Panc1 (cell line): ENCODE measurements around the gene SLC4A2. TPM values are rescaled to one million over a fixed set of nuclear protein-coding genes. Genes with fewer than 3 reads are reported as not detected.
A peak's percentile ranks its signal among the peaks of the same experiment; 100 is the strongest.

Source experiments
- ATAC-seq: fragments of 200-7000 bp; cut with Tn5 transposase; 2 replicates; pipeline ENCODE4 v1.9.1; 2020; ENCODE audit warnings: mild to moderate bottlenecking, moderate library complexity
- BruUV-seq: library from RNA; stranded (reverse); fragments of 400-500 nt; replicated peaks from 2 replicates; lab custom pipeline; 2021; lab: Mats Ljungman, UMichigan
- CTCF ChIA-PET: fragments of 300-600 bp; sonication (Branson Sonifier 250); formaldehyde crosslinking; loops from one replicate; lab custom pipeline; 2022; ENCODE audit warnings: antibody characterized with exemption; lab: Charles Lee
- POLR2A ChIA-PET: fragments of 300-600 bp; sonication (Branson Sonifier 250); formaldehyde crosslinking; loops from one replicate; lab custom pipeline; 2022; ENCODE audit warnings: antibody characterized with exemption; lab: Charles Lee
- DNase-seq: peaks from one replicate; pipeline ENCODE4 v3.0.0-alpha.2; 2010; ENCODE audit warnings: low read depth, low spot score
- H3K27ac ChIP-seq: 2 replicates; pipeline ENCODE4 v1.5.1; 2011; ENCODE audit warnings: mild to moderate bottlenecking, low read length, inconsistent platforms
- H3K27me3 ChIP-seq: fragments of 200-500 bp; sonication (Bioruptor generic); 2 replicates; pipeline ENCODE4 v1.6.0; 2014; ENCODE audit warnings: low read length, inconsistent platforms; ENCODE audit not compliant: control insufficient read depth, insufficient read depth
- H3K36me3 ChIP-seq: fragments of 200-500 bp; sonication (Bioruptor generic); 2 replicates; pipeline ENCODE4 v1.5.1; 2014; ENCODE audit warnings: inconsistent platforms, mild to moderate bottlenecking, low read length, moderate library complexity; ENCODE audit not compliant: control insufficient read depth, insufficient read depth
- H3K4me1 ChIP-seq: 2 replicates; pipeline ENCODE4 v1.5.1; 2011; ENCODE audit warnings: inconsistent platforms, mild to moderate bottlenecking, low read length, moderate library complexity; ENCODE audit not compliant: control insufficient read depth, insufficient read depth
- H3K4me3 ChIP-seq, 2 experiments: 2 replicates each; pipeline ENCODE4 v1.5.1; 2011 to 2012; ENCODE audit warnings: low read depth in 2 of 2, low read length in 2 of 2, mild to moderate bottlenecking in 2 of 2, inconsistent platforms in 1 of 2, moderate library complexity in 1 of 2
- H3K9me3 ChIP-seq: fragments of 200-500 bp; sonication (Bioruptor generic); 2 replicates; pipeline ENCODE4 v1.5.1; 2014; ENCODE audit warnings: low read depth, mild to moderate bottlenecking, inconsistent platforms, low read length, moderate library complexity; ENCODE audit not compliant: control insufficient read depth, insufficient read depth
- CTCF ChIP-seq: fragments of 450-650 bp; IDR thresholded peaks from 2 replicates; pipeline ENCODE4 v1.5.1; 2017; ENCODE audit warnings: mild to moderate bottlenecking
- POLR2AphosphoS5 ChIP-seq: IDR thresholded peaks from 2 replicates; pipeline ENCODE4 v1.6.1; 2012; ENCODE audit warnings: mild to moderate bottlenecking, low read depth, low read length, moderate library complexity
- REST ChIP-seq, 2 experiments: IDR thresholded peaks; 2 replicates each; pipeline ENCODE4 v1.6.1; 2011 to 2012; ENCODE audit warnings: low read depth in 2 of 2, control low read depth in 1 of 2, low read length in 1 of 2, mild to moderate bottlenecking in 1 of 2, moderate library complexity in 1 of 2; ENCODE audit not compliant: insufficient read depth in 1 of 2
- SIN3A ChIP-seq: IDR thresholded peaks from 2 replicates; pipeline ENCODE4 v1.6.1; 2012; ENCODE audit warnings: low read depth, mild to moderate bottlenecking, low read length, moderate library complexity, borderline replicate concordance; ENCODE audit not compliant: insufficient read depth
- TCF7L2 ChIP-seq: IDR thresholded peaks from 2 replicates; pipeline ENCODE4 v1.6.1; 2011; ENCODE audit warnings: mild to moderate bottlenecking, low read depth, low read length, inconsistent platforms
- in situ Hi-C: cut with HindIII; loops from 2 replicates; pipeline ENCODE4 v1.10.0; 2016; ENCODE audit warnings: low sequenced_read_pairs, low pct_unique_long_range_greater_than_20kb
- intact Hi-C: fragments of 100-400 bp; cut with micrococcal nuclease; formaldehyde crosslinking; loops from one replicate; pipeline ENCODE4 v1.10.0; 2022; ENCODE audit not compliant: unreplicated experiment
- total RNA-seq: library from RNA; stranded (reverse); gene quantifications from one replicate; pipeline ENCODE4 v1.2.1, GENCODE V29; 2021; ENCODE audit not compliant: unreplicated experiment

Gene SLC4A2
- total RNA-seq, 1 experiment from 2014 or later: 580 TPM

- Histone ChIP-seq H3K27me3 (no peaks in the 10 kb centered on the region), H3K4me1 (peaks cover 29% of the 10 kb centered on the region), H3K36me3 (no peaks in the 10 kb centered on the region), H3K9me3 (no peaks in the 10 kb centered on the region), H3K4me3 (peak overlapping the region in 1 of 2 experiments; percentile 7; a peak in 1 of 4 replicates), H3K27ac (no peak overlapping the region)
- TF ChIP-seq CTCF: no peak
- no peak for TF ChIP-seq TCF7L2
- TF ChIP-seq REST (IDR thresholded peaks at IDR 0.05; ENCODE audit: insufficient read depth in 1 of 2, low read depth in 2 of 2, low read length in 1 of 2): no peak
- TF ChIP-seq POLR2AphosphoS5: no peak
- no peak for TF ChIP-seq SIN3A
- BruUV-seq: no TSS peak
- ATAC-seq (no peak), DNase-seq (no peak)
- in situ Hi-C loops: no loop called here
- ChIA-PET CTCF (interaction anchor here (0.6 kb wide), 1 partner anchor 43 kb away, joined by 3 read pairs; no protein-coding TSS in a partner anchor), POLR2A (no interaction called here)
- intact Hi-C loops: loop anchor here (2.0 kb wide), 1 partner anchor 97 kb away; no protein-coding TSS in a partner anchor
Observed at GRCh38 chr7:151013733-151014497, 45.5 kb upstream of the SLC4A2 start.

- Histone ChIP-seq H3K27me3 (no peaks in the 10 kb centered on the region), H3K4me3 (no peak overlapping the region), H3K4me1 (peaks cover 23% of the 10 kb centered on the region), H3K9me3 (no peaks in the 10 kb centered on the region), H3K36me3 (no peaks in the 10 kb centered on the region), H3K27ac (no peak overlapping the region)
- in situ Hi-C loops: no loop called here
- TF ChIP-seq POLR2AphosphoS5 (no peak), SIN3A (no peak), CTCF (no peak), TCF7L2 (no peak), REST (IDR thresholded peaks at IDR 0.05; ENCODE audit: insufficient read depth in 1 of 2, low read depth in 2 of 2, low read length in 1 of 2) (no peak)
- no TSS peak for BruUV-seq
- DNase-seq (no peak), ATAC-seq (no peak)
- ChIA-PET CTCF (interaction anchor here (0.6 kb wide), 1 partner anchor 648 kb away, joined by 3 read pairs; no protein-coding TSS in a partner anchor), POLR2A (no interaction called here)
- intact Hi-C loops: loop anchor here (5.0 kb wide), 1 partner anchor 53 kb away; no protein-coding TSS in a partner anchor
Observed at GRCh38 chr7:151014950-151015349, 44.4 kb upstream of the SLC4A2 start.
